ENCODE results near the gene ANKS1B. TPM values are rescaled to one million over a fixed set of nuclear protein-coding genes. Genes with fewer than 3 reads are reported as not detected.

Gene ANKS1B
- total and polyA plus RNA-seq, 2 experiments from 2014 or later, result 1.8 to 1.9 TPM

- H3K27ac ChIP-seq, result no peak overlapping the region
- H3K27me3 ChIP-seq, result no peaks in the 10 kb centered on the region
- no peak for DNase-seq (ENCODE audit: low read depth in 1 of 2, low spot score in 1 of 2)
- TF ChIP-seq CTCF (IDR thresholded peaks at IDR 0.05; ENCODE audit: low read depth, low read length), result no peak
- H3K9me3 ChIP-seq (ENCODE audit: low read depth), result no peaks in the 10 kb centered on the region
- H3K4me3 ChIP-seq, result no peak overlapping the region
- peaks cover 5% of the 10 kb centered on the region for H3K4me1 ChIP-seq (ENCODE audit: low read depth)
- H3K36me3 ChIP-seq, result no peaks in the 10 kb centered on the region
These were observed 1166.5 kb downstream of the ANKS1B start for GRCh38 chr12:98818239-98818638.

GRCh38 chr12:98817742-98818141, 1167.0 kb downstream of the ANKS1B start:
- no peak for TF ChIP-seq CTCF (IDR thresholded peaks at IDR 0.05; ENCODE audit: low read depth, low read length)
- no peak for DNase-seq (ENCODE audit: low read depth in 1 of 2, low spot score in 1 of 2)
- H3K4me3 ChIP-seq, result no peak overlapping the region
- no peak overlapping the region for H3K27ac ChIP-seq
- no peaks in the 10 kb centered on the region for H3K4me1 ChIP-seq (ENCODE audit: low read depth)
- no peaks in the 10 kb centered on the region for H3K9me3 ChIP-seq (ENCODE audit: low read depth)
- no peaks in the 10 kb centered on the region for H3K27me3 ChIP-seq
- no peaks in the 10 kb centered on the region for H3K36me3 ChIP-seq

GRCh38 chr12:98816720-98817119, 1168.0 kb downstream of the ANKS1B start:
- no peak overlapping the region for H3K4me3 ChIP-seq
- no peak overlapping the region for H3K27ac ChIP-seq
- DNase-seq (ENCODE audit: low read depth in 1 of 2, low spot score in 1 of 2), result no peak
- no peaks in the 10 kb centered on the region for H3K4me1 ChIP-seq (ENCODE audit: low read depth)
- no peaks in the 10 kb centered on the region for H3K36me3 ChIP-seq
- no peaks in the 10 kb centered on the region for H3K27me3 ChIP-seq
- TF ChIP-seq CTCF (IDR thresholded peaks at IDR 0.05; ENCODE audit: low read depth, low read length), result no peak
- no peaks in the 10 kb centered on the region for H3K9me3 ChIP-seq (ENCODE audit: low read depth)

- no peak for TF ChIP-seq CTCF (IDR thresholded peaks at IDR 0.05; ENCODE audit: low read depth, low read length)
- Histone ChIP-seq H3K36me3 (no peaks in the 10 kb centered on the region), H3K4me3 (no peak overlapping the region), H3K4me1 (ENCODE audit: low read depth) (no peaks in the 10 kb centered on the region), H3K27ac (no peak overlapping the region), H3K27me3 (no peaks in the 10 kb centered on the region), H3K9me3 (ENCODE audit: low read depth) (no peaks in the 10 kb centered on the region)
- DNase-seq (ENCODE audit: low read depth in 1 of 2, low spot score in 1 of 2), result no peak
These were observed 1170.5 kb downstream of the ANKS1B start for GRCh38 chr12:98814254-98814653.

GRCh38 chr12:98812225-98812624, 1172.5 kb downstream of the ANKS1B start:
- Histone ChIP-seq H3K4me1 (ENCODE audit: low read depth) (no peaks in the 10 kb centered on the region), H3K4me3 (no peak overlapping the region), H3K36me3 (no peaks in the 10 kb centered on the region), H3K27me3 (no peaks in the 10 kb centered on the region), H3K9me3 (ENCODE audit: low read depth) (no peaks in the 10 kb centered on the region), H3K27ac (no peak overlapping the region)
- TF ChIP-seq CTCF (IDR thresholded peaks at IDR 0.05; ENCODE audit: low read depth, low read length), result no peak
- DNase-seq (ENCODE audit: low read depth in 1 of 2, low spot score in 1 of 2), result no peak
